Measurements from ENCODE around the gene NOTCH3.

DNA sequence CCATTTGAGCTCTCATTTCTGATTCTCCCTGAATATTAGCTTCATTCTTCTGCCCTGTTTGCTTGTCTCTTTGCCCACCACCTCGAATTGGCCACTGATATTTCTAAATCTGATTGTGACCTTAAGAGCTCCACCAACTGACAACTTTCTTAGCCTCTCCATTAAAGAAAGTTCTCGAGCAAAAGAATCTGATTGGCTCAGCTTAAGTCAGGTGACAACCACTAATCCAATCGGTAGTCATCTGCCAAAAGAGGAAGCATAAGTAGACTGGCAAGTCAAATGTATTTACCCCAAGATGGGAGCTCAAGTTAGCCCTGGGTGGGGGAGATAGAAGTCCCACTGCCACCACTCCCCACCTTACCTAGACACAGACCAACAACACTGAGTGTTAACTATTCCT is 41.5 kb downstream of the NOTCH3 start:
- TF ChIP-seq POLR2A (IDR thresholded peaks at IDR 0.05; ENCODE audit: low read depth) (no peak), CTCF (IDR thresholded peaks at IDR 0.05) (no peak), POLR2AphosphoS5 (IDR thresholded peaks at IDR 0.05) (no peak), EP300 (IDR thresholded peaks at IDR 0.05) (no peak)

All from esophagus muscularis mucosa (tissue), 4 donors.